GM23248 (cell line): ENCODE measurements around the gene SNRNP70.
"Not testable (repeated sequence)": the region's sequence is repeated elsewhere in the genome, so short reads cannot be mapped to it uniquely, and the experiment has no call there.

Experiments
- EZH2 ChIP-seq: fragments of 200-600 bp; sonication (generic); IDR thresholded peaks from 2 replicates; pipeline ENCODE4 v1.6.1; 2018; ENCODE audit warnings: antibody characterized with exemption, mild to moderate bottlenecking; ENCODE audit not compliant: insufficient read depth, poor library complexity, severe bottlenecking
- EZH2phosphoT487 ChIP-seq: fragments of 200-600 bp; sonication (generic); IDR thresholded peaks from 2 replicates; pipeline ENCODE4 v1.6.1; 2018; ENCODE audit warnings: antibody characterized with exemption, moderate library complexity, mild to moderate bottlenecking, low read depth; ENCODE audit not compliant: insufficient read depth

- TF ChIP-seq EZH2, EZH2phosphoT487: not testable (repeated sequence)
Observed at GRCh38 chr19:49042666-49043065, 42.6 kb upstream of the SNRNP70 start.
